NCI-H1930 (cell line): ENCODE measurements around the gene SEC14L6.
A peak's percentile ranks its signal among the peaks of the same experiment; 100 is the strongest.

Experiments
- DNase-seq, 2 experiments: peaks; one replicate each; lab custom pipeline; 2025; lab: John Stamatoyannopoulos, UW

Gene SEC14L6

GRCh38 chr22:30495041-30495784 lies 51.3 kb downstream of the SEC14L6 start:
- no peak for DNase-seq

GRCh38 chr22:30492144-30492543 lies 54.4 kb downstream of the SEC14L6 start:
- no peak for DNase-seq

GRCh38 chr22:30491381-30491780 lies 55.2 kb downstream of the SEC14L6 start:
- DNase-seq: no peak

GRCh38 chr22:30490399-30490798 lies 56.1 kb downstream of the SEC14L6 start:
- DNase-seq: no peak

GRCh38 chr22:30488121-30488520 lies 58.4 kb downstream of the SEC14L6 start:
- DNase-seq: no peak

- no peak for DNase-seq
Measured at GRCh38 chr22:30486661-30487115, 59.9 kb downstream of the SEC14L6 start.

GRCh38 chr22:30486118-30486517 lies 60.4 kb downstream of the SEC14L6 start:
- no peak for DNase-seq

GRCh38 chr22:30485362-30485988 lies 61.1 kb downstream of the SEC14L6 start:
- DNase-seq: peak; percentile 9 to 14

- DNase-seq: no peak
Measured at GRCh38 chr22:30483169-30483568, 63.4 kb downstream of the SEC14L6 start.

GRCh38 chr22:30481711-30482110 lies 64.8 kb downstream of the SEC14L6 start:
- no peak for DNase-seq

- no peak for DNase-seq
Measured at GRCh38 chr22:30479981-30480380, 66.6 kb downstream of the SEC14L6 start.

GRCh38 chr22:30474683-30475424 lies 71.7 kb downstream of the SEC14L6 start:
- DNase-seq: no peak

GRCh38 chr22:30474121-30474520 lies 72.4 kb downstream of the SEC14L6 start:
- no peak for DNase-seq

- no peak for DNase-seq
Measured at GRCh38 chr22:30472994-30473720, 73.4 kb downstream of the SEC14L6 start.
